ENCODE results near the gene SCUBE2. TPM values are rescaled to one million over a fixed set of nuclear protein-coding genes. Genes with fewer than 3 reads are reported as not detected.

The SCUBE2 gene
- polyA plus RNA-seq, 1 of the 3 experiments (the other 2 are of a cell fraction) = 0.76 TPM

DNA sequence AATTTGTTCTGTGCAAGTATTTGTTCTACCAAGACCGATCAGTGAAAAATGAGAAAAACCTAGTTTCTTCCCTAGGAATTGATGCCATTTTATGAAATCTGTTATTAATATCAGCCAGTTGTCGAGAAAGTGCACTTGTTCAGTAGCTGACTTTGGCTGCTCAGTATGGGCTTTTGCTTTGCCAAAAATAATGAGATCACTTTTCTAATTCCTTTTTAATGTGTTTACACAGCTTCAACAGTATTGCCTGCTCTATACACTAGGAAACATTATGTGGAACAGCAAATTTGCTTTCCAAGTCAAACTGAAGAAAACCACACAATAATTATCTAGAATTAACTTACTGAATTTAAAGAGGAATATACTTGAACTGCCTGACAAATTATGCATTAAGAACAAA is 34.4 kb downstream of the SCUBE2 start:
- H4K20me1 ChIP-seq (ENCODE audit: insufficient read depth) = no peaks in the 10 kb centered on the region
- H2AFZ ChIP-seq (ENCODE audit: low read depth) = no peak overlapping the region
- no peaks in the 10 kb centered on the region for H3K36me3 ChIP-seq (replicated peaks in 1 of 2; ENCODE audit: control insufficient read depth in 1 of 2, insufficient read depth in 2 of 2, low read length in 1 of 2)
- DNase-seq = no peak
- no peak overlapping the region for H3K4me2 ChIP-seq
- no peaks in the 10 kb centered on the region for H3F3A ChIP-seq (replicated peaks; ENCODE audit: insufficient read depth)
- TF ChIP-seq FOSL2 (IDR thresholded peaks at IDR 0.05; ENCODE audit: borderline replicate concordance, low read depth) (no peak), RAD21 (IDR thresholded peaks at IDR 0.05; ENCODE audit: low read length) (no peak), RFX5 (IDR thresholded peaks at IDR 0.05; ENCODE audit: low read length) (no peak), TEAD4 (IDR thresholded peaks at IDR 0.05; ENCODE audit: borderline replicate concordance, insufficient read depth) (no peak), POLR2AphosphoS5 (IDR thresholded peaks at IDR 0.05; ENCODE audit: low read depth, low read length) (no peak), RXRA (IDR thresholded peaks at IDR 0.05; ENCODE audit: borderline replicate concordance, low read depth) (no peak), YY1 (IDR thresholded peaks at IDR 0.05; ENCODE audit: low read depth) (no peak), EP300 (IDR thresholded peaks at IDR 0.05; ENCODE audit: borderline replicate concordance in 1 of 2, low read depth in 1 of 2, low read length in 1 of 2) (no peak), NRF1 (IDR thresholded peaks at IDR 0.05; ENCODE audit: low read depth, low read length) (no peak), NFIC (IDR thresholded peaks at IDR 0.05; ENCODE audit: borderline replicate concordance) (no peak), MEF2A (IDR thresholded peaks at IDR 0.05; ENCODE audit: borderline replicate concordance, low read depth) (no peak), TCF12 (IDR thresholded peaks at IDR 0.05) (no peak)
- TF ChIP-seq, protein P1, sequence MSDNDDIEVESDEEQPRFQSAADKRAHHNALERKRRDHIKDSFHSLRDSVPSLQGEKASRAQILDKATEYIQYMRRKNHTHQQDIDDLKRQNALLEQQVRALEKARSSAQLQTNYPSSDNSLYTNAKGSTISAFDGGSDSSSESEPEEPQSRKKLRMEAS (IDR thresholded peaks at IDR 0.05; ENCODE audit: low read depth) = no peak
- TF ChIP-seq, protein P2, sequence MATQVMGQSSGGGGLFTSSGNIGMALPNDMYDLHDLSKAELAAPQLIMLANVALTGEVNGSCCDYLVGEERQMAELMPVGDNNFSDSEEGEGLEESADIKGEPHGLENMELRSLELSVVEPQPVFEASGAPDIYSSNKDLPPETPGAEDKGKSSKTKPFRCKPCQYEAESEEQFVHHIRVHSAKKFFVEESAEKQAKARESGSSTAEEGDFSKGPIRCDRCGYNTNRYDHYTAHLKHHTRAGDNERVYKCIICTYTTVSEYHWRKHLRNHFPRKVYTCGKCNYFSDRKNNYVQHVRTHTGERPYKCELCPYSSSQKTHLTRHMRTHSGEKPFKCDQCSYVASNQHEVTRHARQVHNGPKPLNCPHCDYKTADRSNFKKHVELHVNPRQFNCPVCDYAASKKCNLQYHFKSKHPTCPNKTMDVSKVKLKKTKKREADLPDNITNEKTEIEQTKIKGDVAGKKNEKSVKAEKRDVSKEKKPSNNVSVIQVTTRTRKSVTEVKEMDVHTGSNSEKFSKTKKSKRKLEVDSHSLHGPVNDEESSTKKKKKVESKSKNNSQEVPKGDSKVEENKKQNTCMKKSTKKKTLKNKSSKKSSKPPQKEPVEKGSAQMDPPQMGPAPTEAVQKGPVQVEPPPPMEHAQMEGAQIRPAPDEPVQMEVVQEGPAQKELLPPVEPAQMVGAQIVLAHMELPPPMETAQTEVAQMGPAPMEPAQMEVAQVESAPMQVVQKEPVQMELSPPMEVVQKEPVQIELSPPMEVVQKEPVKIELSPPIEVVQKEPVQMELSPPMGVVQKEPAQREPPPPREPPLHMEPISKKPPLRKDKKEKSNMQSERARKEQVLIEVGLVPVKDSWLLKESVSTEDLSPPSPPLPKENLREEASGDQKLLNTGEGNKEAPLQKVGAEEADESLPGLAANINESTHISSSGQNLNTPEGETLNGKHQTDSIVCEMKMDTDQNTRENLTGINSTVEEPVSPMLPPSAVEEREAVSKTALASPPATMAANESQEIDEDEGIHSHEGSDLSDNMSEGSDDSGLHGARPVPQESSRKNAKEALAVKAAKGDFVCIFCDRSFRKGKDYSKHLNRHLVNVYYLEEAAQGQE (IDR thresholded peaks at IDR 0.05; ENCODE audit: low read depth, low read length) = no peak
- TF ChIP-seq, protein P3, sequence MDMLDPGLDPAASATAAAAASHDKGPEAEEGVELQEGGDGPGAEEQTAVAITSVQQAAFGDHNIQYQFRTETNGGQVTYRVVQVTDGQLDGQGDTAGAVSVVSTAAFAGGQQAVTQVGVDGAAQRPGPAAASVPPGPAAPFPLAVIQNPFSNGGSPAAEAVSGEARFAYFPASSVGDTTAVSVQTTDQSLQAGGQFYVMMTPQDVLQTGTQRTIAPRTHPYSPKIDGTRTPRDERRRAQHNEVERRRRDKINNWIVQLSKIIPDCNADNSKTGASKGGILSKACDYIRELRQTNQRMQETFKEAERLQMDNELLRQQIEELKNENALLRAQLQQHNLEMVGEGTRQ (IDR thresholded peaks at IDR 0.05; ENCODE audit: borderline replicate concordance, low read depth, low read length) = no peak
- POLR2A ChIA-PET = no interaction called here
- no peaks in the 10 kb centered on the region for H3K27me3 ChIP-seq (ENCODE audit: insufficient read depth)
- H3K9me3 ChIP-seq = no peaks in the 10 kb centered on the region
- no peak overlapping the region for H3K9ac ChIP-seq
- no peak overlapping the region for H3K27ac ChIP-seq (ENCODE audit: low read depth in 2 of 2, low read length in 1 of 2)
- no peaks in the 10 kb centered on the region for H3K9me2 ChIP-seq
- 55% methylated on average over 2 of the region's 2 CpGs for WGBS (ENCODE audit: low lambda C conversion rate)
- CTCF ChIA-PET = interaction anchor here (1.3 to 2.3 kb wide), 3 partner anchors 42 to 80 kb away, joined by 3 to 7 read pairs (median 5); no protein-coding TSS in a partner anchor
- H3K79me2 ChIP-seq (ENCODE audit: insufficient read depth) = no peaks in the 10 kb centered on the region
- H3K4me3 ChIP-seq (ENCODE audit: low read depth in 2 of 2, low read length in 1 of 2) = no peak overlapping the region
- H3K4me1 ChIP-seq (ENCODE audit: control insufficient read depth in 1 of 2, insufficient read depth in 2 of 2, low read depth in 1 of 2, low read length in 1 of 2) = peaks cover 0 to 4% of the 10 kb centered on the region in 2 experiments; a peak in 1 of 4 replicates

All from SK-N-SH (cell line).